COR-L47 (cell line): ENCODE results near the gene FSD1.

Experiments
- DNase-seq: peaks from one replicate; lab custom pipeline; 2025; lab: John Stamatoyannopoulos, UW

Gene FSD1

GRCh38 chr19:4365791-4366665, 61.6 kb downstream of the FSD1 start:
- no peak for DNase-seq

GRCh38 chr19:4366666-4367335, 62.4 kb downstream of the FSD1 start:
- no peak for DNase-seq

DNA sequence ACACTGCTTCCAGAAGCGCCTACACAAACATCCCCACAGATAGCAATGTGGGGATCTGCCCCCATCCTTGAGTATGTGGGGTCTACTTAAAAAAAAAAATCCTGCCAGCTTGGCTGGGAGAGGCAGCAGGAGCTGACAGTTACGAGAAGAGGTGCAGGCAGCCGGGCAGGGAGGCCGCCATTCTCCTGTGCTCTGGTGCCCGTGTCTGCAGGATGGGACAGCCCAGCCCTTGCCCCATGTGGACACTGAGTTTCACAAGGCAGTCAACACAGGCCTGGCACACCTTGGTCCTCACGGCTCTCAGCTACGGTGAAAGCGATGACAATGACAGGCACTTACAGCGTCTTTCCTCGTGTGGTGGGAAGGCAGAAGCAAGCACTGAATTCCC, 62.9 kb downstream of the FSD1 start:
- no peak for DNase-seq

DNA sequence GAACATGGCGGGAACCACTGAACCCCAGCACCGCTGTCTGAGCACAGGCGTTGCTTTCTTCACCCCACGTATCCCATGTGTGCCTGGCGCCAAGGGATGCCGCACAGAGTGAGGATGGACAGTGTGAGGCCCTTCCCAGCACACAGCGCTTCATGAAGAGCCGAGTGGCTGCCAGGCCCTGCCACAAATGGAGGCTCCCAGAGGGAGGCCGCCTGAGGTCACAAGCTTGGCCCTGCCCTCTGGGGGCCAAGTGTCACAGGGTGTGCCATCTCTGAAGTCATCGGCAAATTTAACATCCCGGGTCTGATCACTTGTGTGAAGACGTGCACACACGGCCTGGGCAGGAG, 63.4 kb downstream of the FSD1 start:
- no peak for DNase-seq

DNA sequence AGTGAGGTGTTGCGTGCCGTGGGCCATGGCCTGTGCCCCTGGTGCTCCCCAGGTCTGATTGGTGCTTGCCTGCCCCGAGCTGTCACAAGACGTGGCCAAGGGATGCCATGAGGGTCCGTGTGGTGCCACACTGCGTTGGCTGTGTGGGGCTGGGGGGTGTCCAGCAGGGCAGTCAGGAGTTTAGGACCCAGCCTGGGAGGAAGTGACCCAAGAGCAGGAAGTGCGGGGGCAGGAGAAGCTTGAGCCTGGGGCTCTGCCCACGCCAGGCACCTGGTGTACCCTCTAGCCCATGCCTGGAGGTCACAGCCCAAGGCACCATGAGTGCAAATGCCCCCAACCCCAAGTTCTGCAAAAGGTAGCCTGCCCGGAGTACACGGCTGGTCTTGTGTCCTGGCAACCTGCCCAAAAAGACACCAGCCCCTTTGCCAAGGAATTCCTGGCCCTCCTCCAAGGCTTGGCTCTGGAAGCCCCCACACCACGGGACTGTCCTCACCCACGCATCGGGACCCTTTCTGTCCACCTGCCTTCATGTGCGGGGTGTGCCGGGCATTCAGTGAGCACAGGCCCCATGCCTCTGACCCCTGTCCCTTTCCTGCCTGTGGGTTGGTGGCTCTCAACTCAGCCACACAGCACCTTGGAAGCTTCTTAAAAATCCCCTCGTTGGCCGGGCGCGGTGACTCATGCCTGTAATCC, 63.9 kb downstream of the FSD1 start:
- no peak for DNase-seq

DNA sequence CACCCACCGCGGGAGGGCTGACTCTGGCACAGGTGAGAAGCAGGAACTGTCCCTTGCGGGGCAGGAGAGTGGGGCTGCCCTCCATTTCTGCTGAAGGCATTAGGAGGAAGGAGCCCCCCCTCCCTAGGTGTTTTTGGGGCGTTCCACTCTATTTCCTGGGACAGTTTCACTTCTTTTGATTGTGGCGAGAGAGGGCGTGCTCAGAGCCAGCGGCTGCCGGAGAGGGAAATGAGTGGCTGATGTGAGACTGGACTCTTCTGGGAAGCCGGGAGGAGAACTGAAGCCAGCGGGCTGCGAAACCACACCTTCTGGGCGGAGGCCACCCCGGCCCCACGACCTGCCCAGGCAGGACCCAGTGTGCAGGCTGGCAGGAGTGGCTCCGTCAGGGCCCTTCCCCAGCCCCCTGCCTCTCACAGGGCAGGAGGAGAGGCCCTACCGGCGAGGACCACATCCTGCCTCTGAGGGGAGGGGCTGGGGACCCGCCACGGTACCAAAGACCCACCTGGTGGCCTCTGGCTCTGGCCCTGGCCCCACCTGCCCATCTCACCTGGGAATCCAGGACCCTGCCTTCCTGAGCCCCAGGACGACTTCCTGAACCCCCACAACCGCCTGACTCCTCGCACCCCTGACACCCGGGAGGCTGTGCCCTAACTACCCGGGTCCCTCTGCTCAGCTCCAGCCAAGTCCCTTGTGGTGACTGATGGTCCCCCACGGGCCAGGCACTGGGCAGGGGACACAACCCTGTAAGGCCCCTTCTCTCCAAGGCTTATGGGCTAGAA, 64.9 kb downstream of the FSD1 start:
- DNase-seq, result no peak

DNA sequence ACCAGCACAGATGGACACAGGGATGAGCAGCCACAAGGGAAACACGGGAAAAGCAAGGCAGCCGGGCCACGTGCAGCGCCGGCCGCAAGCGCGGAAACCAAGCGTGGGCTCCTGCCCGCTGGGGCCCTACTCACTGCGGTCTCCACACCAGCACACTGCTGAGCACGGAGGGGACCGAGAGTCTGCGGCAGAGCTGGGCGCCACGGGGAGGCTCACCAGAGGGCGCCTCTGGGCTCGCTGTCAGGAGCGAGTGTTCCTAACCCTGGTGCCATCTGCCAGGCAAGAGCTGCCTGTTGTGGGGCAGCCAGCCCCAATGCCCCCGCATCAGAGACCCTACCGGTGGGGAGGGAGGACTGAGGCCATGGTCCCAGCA, 65.5 kb downstream of the FSD1 start:
- no peak for DNase-seq

DNA sequence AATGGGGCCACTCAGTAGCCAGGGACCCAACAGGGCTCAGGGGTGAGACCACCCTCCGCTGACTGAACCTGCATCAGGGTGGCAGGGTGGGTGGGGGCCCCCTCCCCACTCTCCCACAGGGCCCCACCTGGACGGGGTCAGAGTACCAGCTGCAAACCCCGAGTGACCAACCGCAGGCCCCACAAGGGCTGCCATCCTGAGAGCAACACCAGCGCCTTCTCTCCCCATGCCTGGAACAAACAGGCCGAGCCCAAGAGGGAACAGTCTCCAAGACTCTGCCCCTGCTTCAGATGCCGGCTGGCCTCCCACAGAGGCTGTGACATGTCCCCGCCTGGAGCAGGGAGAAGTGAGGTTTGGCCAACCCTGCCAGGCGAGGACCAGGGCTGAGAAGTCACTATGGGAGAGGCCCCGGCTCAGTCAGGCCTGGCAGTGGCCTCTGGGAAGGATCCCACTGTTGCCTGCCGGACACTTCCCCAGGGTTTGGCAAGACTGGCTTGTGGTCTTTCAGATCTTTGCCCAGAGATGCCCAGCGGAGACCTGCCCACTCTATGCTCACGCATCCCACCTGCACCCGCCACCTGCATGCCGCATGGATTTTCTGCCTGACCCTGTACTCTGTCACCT, 66.1 kb downstream of the FSD1 start:
- no peak for DNase-seq

DNA sequence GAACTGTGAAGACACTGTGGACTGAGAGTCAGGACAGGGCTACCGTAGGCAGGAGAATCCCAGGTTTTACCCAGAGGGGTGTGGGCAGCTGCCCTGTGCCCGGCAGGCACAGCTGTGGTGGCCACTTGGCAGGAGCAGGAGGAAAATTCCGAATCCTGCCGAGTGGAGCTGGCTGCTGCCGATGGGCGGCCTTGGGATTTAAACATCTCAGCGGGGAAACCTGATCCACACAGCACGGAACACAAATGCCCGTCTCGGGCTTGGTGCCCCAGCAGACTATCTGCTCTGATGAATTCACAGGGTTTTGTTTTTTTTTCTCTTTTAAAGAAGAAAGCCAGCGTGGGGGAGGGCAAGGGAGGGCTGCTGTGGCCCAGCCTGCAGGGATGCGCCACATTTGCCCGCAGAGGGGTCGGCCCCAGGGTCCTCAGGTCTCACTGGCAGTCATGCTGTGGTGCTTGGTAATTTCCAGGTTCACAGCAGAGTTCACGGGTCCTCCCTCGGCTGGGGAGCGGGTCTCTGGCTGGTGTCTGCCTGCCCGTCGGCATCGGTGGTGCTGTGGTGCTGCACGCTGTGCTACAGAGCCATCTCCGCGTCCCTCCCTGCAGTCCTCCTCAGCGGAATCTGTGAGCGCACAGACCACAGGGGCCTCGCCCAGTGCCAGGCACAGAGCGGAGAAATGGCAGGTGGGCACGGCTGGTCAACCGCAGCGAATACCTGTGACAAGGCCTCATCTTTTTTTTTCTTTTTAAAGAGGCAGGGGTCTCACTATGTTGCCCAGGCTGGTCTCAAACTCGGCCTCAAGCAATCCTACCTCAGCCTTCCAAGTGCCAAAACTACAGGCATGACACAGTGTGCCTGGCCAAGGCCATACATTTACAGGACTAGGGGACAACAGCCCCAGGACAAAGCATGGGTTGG, 67.1 kb downstream of the FSD1 start:
- no peak for DNase-seq

GRCh38 chr19:4372165-4373012, 68.0 kb downstream of the FSD1 start:
- no peak for DNase-seq

DNA sequence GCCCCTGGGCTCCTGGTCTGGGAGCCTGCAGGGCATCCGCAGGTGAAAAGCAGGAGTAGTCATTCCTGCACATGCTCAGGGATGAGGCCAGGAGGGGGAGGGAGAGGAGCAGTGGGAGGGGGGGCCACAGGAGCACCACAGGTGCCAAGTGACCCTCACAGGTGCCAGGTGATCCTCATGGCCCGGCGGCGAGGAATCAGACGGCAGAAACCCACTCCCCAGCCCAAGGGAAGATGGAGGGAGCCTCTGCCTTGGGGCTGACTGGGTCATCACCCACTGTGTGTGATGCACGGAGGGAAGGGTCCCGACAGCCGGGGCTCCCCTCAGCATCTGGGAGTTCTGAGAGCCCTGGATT, 68.6 kb downstream of the FSD1 start:
- no peak for DNase-seq
